ENCODE data around the gene LYAR. TPM values are rescaled to one million over a fixed set of nuclear protein-coding genes. Genes with fewer than 3 reads are reported as not detected.

LYAR gene
- total and polyA plus RNA-seq, 10 donors: 13.5 to 29.3 (median 21.9) TPM

DNA sequence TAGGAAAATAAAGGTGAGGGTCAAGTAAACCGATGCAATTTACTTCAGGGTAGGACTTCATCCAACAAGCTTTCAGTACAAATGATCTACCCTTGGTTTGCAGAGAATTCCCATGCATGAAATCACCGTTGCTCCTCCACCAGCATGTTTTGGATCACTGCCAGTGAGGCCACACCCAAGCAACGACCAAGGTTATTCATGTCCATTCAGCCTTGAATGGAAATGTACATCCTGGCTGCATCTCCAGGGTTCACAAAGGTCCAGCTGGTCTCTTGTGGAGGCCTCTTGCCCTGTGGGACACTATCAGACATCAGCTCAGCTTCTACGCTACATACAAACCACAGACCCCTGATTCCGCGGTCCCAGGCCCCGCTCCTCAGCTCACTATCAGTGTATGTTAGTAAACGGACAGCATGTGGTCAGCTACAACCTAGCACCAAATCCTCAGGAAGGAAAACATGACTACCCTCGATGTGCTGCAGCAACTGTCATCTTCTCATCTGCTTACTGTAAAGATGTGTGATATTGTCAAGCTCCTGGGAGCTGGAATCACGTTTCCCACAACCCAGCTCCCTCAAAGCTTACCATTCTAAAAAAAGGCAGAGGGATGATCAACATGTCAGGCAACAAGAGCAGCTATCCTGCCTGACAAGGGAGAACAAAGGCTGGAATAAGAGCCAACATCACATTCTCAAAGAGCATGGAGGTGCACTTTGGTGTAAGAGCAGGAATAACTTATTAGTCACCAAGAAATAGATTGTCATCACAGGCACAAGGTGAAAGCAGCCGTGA is 4.9 kb downstream of the LYAR start:
- Histone ChIP-seq H3K36me3 (peaks cover 0 to 64% (median 45%) of the 10 kb centered on the region in 6 donors), H3K4me1 (peaks cover 8 to 57% (median 31%) of the 10 kb centered on the region in 6 donors), H3K4me3 (no peak overlapping the region), H3K27me3 (replicated peaks in 1 of 7) (no peaks in the 10 kb centered on the region), H3K9me3 (no peaks in the 10 kb centered on the region), H3K27ac (peak overlapping the region in 7 of 8 donors; percentile 51 to 77 (median 58))
- intact Hi-C loops (cut with DNase I; ENCODE audit: low total_unique reads): no loop called here
- DNase-seq: no peak
- TF ChIP-seq, protein P1, sequence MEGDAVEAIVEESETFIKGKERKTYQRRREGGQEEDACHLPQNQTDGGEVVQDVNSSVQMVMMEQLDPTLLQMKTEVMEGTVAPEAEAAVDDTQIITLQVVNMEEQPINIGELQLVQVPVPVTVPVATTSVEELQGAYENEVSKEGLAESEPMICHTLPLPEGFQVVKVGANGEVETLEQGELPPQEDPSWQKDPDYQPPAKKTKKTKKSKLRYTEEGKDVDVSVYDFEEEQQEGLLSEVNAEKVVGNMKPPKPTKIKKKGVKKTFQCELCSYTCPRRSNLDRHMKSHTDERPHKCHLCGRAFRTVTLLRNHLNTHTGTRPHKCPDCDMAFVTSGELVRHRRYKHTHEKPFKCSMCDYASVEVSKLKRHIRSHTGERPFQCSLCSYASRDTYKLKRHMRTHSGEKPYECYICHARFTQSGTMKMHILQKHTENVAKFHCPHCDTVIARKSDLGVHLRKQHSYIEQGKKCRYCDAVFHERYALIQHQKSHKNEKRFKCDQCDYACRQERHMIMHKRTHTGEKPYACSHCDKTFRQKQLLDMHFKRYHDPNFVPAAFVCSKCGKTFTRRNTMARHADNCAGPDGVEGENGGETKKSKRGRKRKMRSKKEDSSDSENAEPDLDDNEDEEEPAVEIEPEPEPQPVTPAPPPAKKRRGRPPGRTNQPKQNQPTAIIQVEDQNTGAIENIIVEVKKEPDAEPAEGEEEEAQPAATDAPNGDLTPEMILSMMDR (IDR thresholded peaks at IDR 0.05 in 8 of 11, conservative IDR thresholded peaks at IDR 0.05 in 3 of 11): no peak
- TF ChIP-seq POLR2AphosphoS5 (IDR thresholded peaks at IDR 0.05): peak in 2 of 3 donors; percentile 24 to 52
- 67 to 80% (median 78%) methylated on average over 11 of the region's 11 CpGs for WGBS, 5 donors

DNA sequence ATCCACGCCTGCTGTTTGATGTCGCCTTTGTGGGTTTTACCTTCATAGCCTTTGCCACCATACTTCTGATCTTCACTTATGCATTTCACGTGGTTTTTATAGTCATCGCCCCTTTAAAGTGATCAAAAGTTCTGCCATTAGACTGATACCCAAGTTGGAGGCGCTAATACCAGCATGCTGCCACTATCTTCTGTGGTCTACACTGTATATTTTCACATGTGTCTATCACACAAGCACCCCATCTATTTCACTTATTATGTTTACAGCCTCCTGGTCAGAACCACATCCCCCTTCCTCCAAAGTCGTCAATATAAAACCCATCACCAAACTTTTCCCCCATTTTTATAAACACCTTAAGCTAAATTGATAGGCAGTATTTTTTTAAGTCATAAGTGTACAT is 8.2 kb downstream of the LYAR start:
- no peak for DNase-seq
- Histone ChIP-seq H3K9me3 (no peaks in the 10 kb centered on the region), H3K27me3 (replicated peaks in 1 of 7) (no peaks in the 10 kb centered on the region), H3K4me3 (no peak overlapping the region), H3K36me3 (peaks cover 0 to 96% (median 70%) of the 10 kb centered on the region in 6 donors), H3K4me1 (peaks cover 0 to 29% (median 12%) of the 10 kb centered on the region in 6 donors), H3K27ac (no peak overlapping the region)
- intact Hi-C loops (cut with DNase I; ENCODE audit: low total_unique reads): no loop called here
- TF ChIP-seq POLR2AphosphoS5 (IDR thresholded peaks at IDR 0.05) (no peak), POLR2A (IDR thresholded peaks at IDR 0.05) (no peak)
- TF ChIP-seq, protein P1 (IDR thresholded peaks at IDR 0.05 in 8 of 11, conservative IDR thresholded peaks at IDR 0.05 in 3 of 11): no peak
- 79 to 95% (median 90%) methylated on average over 6 of the region's 6 CpGs for WGBS, 5 donors

DNA sequence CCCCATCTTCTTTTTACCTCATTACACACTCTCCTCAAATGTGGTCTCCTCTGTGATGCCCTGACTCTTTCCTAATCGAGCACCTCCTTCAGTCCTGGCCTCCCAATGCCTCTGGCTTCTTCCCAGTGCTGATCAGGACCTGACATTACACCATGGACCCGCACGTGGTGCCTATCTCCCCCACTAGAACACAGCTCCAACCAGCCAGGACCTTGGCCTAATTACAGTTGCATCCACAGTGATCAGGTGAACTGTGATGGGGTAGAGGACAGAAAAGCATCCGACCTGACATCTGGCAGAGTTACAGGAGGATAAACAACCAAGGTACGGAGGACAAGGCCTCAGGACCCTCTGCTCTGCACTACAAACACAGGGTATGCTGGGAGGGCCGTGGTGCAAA is 12.4 kb downstream of the LYAR start:
- TF ChIP-seq, protein P1 (IDR thresholded peaks at IDR 0.05 in 8 of 11, conservative IDR thresholded peaks at IDR 0.05 in 3 of 11): no peak
- H3K4me3 ChIP-seq: no peak overlapping the region
- intact Hi-C loops (cut with DNase I; ENCODE audit: low total_unique reads): no loop called here
- H3K27me3 ChIP-seq (replicated peaks in 1 of 7): no peaks in the 10 kb centered on the region
- H3K9me3 ChIP-seq: no peaks in the 10 kb centered on the region
- peaks cover 2 to 100% (median 79%) of the 10 kb centered on the region in 6 donors for H3K36me3 ChIP-seq
- H3K27ac ChIP-seq: no peak overlapping the region
- no peak for DNase-seq
- H3K4me1 ChIP-seq: no peaks in the 10 kb centered on the region
- WGBS, 5 donors: 76 to 86% (median 80%) methylated on average over 6 of the region's 6 CpGs

GRCh38 chr4:4274226-4274625 is 15.7 kb downstream of the LYAR start:
- intact Hi-C loops (cut with DNase I; ENCODE audit: low total_unique reads): no loop called here
- WGBS, 5 donors: 82 to 95% (median 87%) methylated on average over 14 of the region's 14 CpGs
- no peak overlapping the region for H3K4me3 ChIP-seq
- peak overlapping the region in 3 of 8 donors; percentile 5 to 16 (median 13) for H3K27ac ChIP-seq
- TF ChIP-seq POLR2A (IDR thresholded peaks at IDR 0.05) (no peak), POLR2AphosphoS5 (IDR thresholded peaks at IDR 0.05) (no peak)
- TF ChIP-seq, protein P1 (IDR thresholded peaks at IDR 0.05 in 8 of 11, conservative IDR thresholded peaks at IDR 0.05 in 3 of 11): no peak
- no peak for DNase-seq
- no peaks in the 10 kb centered on the region for H3K9me3 ChIP-seq
- H3K4me1 ChIP-seq: peaks cover 0 to 11% (median 0%) of the 10 kb centered on the region in 6 donors
- peaks cover 2 to 95% (median 65%) of the 10 kb centered on the region in 6 donors for H3K36me3 ChIP-seq
- no peaks in the 10 kb centered on the region for H3K27me3 ChIP-seq (replicated peaks in 1 of 7)
